Ascending aorta (tissue), 2 donors: Measurements from ENCODE around the gene AP3B1. TPM values are rescaled to one million over a fixed set of nuclear protein-coding genes. Genes with fewer than 3 reads are reported as not detected.

Experiments used
- DNase-seq, 2 donors: peaks; one replicate each; pipeline ENCODE4 v3.0.0-alpha.2; 2019; ENCODE audit warnings: low spot score in 2 of 2
- H3K27ac ChIP-seq, 2 donors: fragments of 200-600 bp; sonication (generic); one replicate each; pipeline ENCODE4 v1.5.1; 2016 to 2017; ENCODE audit warnings: mild to moderate bottlenecking in 1 of 2
- H3K27me3 ChIP-seq: fragments of 200-600 bp; sonication (generic); one replicate; pipeline ENCODE4 v1.5.1; 2017
- H3K36me3 ChIP-seq, 2 donors: fragments of 200-600 bp; sonication (generic); one replicate each; pipeline ENCODE4 v1.5.1; 2016
- H3K4me1 ChIP-seq, 2 donors: fragments of 200-600 bp; sonication (generic); one replicate each; pipeline ENCODE4 v1.5.1; 2016 to 2017; ENCODE audit warnings: mild to moderate bottlenecking in 1 of 2
- H3K4me3 ChIP-seq, 2 donors: fragments of 200-600 bp; sonication (generic); one replicate each; pipeline ENCODE4 v1.5.1; 2016 to 2017; ENCODE audit warnings: mild to moderate bottlenecking in 1 of 2
- H3K9me3 ChIP-seq, 2 donors: fragments of 200-600 bp; sonication (generic); one replicate each; pipeline ENCODE4 v1.5.1; 2016
- intact Hi-C: fragments of 100-400 bp; cut with DNase I; formaldehyde crosslinking; loops from one replicate; pipeline ENCODE4 v1.15.1; 2023
- total RNA-seq: library from RNA; depleted of rRNA; stranded (reverse); fragments of >200 nt; gene quantifications from one replicate; pipeline ENCODE4 v1.1.0, GENCODE V29; 2016
- TF ChIP-seq, protein P1 (sequence below), 3 experiments: fragments of 200-600 bp in 2 of 3; fragments of 450-650 bp in 1 of 3; sonication (generic) in 2 of 3; IDR thresholded peaks; one replicate each; pipeline ENCODE4 v1.5.1; 2016 to 2019; ENCODE audit warnings: antibody characterized with exemption in 3 of 3, mild to moderate bottlenecking in 1 of 3, moderate library complexity in 1 of 3

Gene AP3B1
- total RNA-seq, 1 donor from 2014 or later: 37.3 TPM

DNA sequence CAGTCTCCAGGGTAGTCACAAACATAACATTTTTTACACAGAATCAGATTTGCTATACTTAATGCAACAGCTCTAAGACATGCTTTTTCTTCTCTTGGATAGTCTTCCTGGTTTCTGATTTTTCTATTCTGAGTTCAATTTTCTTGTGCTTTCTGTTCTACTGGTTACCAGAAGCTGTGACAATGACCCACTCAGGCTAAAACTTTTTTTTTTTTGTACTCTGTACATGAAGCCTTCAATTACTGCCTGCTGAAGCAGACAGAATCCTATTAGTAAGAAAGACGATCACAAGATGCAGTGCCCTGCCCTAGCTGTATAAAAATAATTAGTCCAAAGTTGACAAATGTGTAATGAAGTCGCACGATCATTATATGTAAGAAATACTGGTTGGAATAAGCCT, 287.3 kb downstream of the AP3B1 start:
- no peaks in the 10 kb centered on the region for H3K36me3 ChIP-seq
- H3K27ac ChIP-seq: no peak overlapping the region
- intact Hi-C loops: loop anchor here (10.0 kb wide), 1 partner anchor 362 kb away; no protein-coding TSS in a partner anchor
- H3K9me3 ChIP-seq: no peaks in the 10 kb centered on the region
- no peak overlapping the region for H3K4me3 ChIP-seq
- H3K4me1 ChIP-seq: peaks cover 3 to 5% of the 10 kb centered on the region in 2 donors
- TF ChIP-seq, protein P1, sequence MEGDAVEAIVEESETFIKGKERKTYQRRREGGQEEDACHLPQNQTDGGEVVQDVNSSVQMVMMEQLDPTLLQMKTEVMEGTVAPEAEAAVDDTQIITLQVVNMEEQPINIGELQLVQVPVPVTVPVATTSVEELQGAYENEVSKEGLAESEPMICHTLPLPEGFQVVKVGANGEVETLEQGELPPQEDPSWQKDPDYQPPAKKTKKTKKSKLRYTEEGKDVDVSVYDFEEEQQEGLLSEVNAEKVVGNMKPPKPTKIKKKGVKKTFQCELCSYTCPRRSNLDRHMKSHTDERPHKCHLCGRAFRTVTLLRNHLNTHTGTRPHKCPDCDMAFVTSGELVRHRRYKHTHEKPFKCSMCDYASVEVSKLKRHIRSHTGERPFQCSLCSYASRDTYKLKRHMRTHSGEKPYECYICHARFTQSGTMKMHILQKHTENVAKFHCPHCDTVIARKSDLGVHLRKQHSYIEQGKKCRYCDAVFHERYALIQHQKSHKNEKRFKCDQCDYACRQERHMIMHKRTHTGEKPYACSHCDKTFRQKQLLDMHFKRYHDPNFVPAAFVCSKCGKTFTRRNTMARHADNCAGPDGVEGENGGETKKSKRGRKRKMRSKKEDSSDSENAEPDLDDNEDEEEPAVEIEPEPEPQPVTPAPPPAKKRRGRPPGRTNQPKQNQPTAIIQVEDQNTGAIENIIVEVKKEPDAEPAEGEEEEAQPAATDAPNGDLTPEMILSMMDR (IDR thresholded peaks at IDR 0.05): no peak
- DNase-seq: no peak
- H3K27me3 ChIP-seq: no peaks in the 10 kb centered on the region

DNA sequence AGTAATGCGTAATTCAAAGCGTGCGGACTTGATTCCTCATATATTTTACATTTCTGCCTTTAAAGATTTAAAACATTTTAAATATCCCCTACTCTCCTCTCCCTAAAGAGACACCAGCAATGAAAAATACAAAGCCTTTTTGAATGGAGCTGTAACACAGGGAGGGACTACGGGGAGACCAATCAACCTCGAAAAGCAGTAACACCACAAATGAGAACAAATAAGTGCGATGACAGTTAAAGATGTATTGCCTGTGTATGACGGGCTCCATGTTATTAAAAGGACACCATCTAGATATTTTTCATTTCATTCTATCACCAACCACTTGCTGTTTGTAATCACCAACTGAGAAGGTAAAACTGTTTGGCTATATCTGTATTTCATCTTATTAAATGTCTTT, 288.0 kb downstream of the AP3B1 start:
- no peak for DNase-seq
- Histone ChIP-seq H3K9me3 (no peaks in the 10 kb centered on the region), H3K27me3 (no peaks in the 10 kb centered on the region), H3K4me3 (no peak overlapping the region), H3K36me3 (no peaks in the 10 kb centered on the region), H3K4me1 (peaks cover 3 to 5% of the 10 kb centered on the region in 2 donors), H3K27ac (no peak overlapping the region)
- intact Hi-C loops: loop anchor here (10.0 kb wide), 1 partner anchor 362 kb away; no protein-coding TSS in a partner anchor
- TF ChIP-seq, protein P1 (IDR thresholded peaks at IDR 0.05): no peak

DNA sequence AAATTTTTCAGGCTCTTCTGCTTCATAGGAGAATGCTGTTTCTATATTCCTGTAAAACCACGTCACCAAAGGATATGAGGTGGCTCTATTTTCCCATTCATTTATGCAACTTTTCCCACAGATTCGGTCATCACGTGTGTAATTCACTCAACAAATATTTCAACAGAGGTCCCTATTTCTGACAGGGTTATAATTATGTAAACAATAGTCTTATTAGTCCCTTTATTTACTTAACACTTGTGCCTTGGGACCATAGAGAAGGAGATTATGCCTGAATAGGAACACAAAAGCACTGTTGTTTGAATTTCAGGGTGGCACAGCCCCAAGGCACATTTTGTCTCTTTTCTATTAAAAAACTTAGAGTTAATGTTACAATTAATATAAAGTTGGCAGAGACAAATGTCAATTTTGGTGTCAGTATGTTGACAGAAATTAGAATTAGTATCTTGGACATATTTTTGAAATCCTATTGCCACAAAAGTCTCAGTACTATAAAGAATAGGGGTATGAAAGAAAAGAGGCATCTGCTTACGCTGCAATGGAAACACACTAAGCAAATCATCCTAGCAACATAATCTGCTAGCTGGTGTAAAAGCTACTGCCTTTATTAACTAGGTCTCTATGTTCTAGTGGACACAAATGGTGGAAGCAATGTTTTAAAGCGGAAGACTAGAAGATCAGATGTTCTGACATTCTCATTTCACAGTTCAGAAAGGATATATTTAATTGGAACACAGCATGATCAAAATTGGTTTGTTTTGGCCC, 289.3 kb downstream of the AP3B1 start:
- Histone ChIP-seq H3K4me3 (no peak overlapping the region), H3K27ac (no peak overlapping the region), H3K4me1 (peaks cover 2 to 3% of the 10 kb centered on the region in 2 donors), H3K27me3 (no peaks in the 10 kb centered on the region), H3K36me3 (no peaks in the 10 kb centered on the region), H3K9me3 (no peaks in the 10 kb centered on the region)
- TF ChIP-seq, protein P1 (IDR thresholded peaks at IDR 0.05): no peak
- intact Hi-C loops: loop anchor here (10.0 kb wide), 1 partner anchor 360 kb away; no protein-coding TSS in a partner anchor
- DNase-seq: no peak

DNA sequence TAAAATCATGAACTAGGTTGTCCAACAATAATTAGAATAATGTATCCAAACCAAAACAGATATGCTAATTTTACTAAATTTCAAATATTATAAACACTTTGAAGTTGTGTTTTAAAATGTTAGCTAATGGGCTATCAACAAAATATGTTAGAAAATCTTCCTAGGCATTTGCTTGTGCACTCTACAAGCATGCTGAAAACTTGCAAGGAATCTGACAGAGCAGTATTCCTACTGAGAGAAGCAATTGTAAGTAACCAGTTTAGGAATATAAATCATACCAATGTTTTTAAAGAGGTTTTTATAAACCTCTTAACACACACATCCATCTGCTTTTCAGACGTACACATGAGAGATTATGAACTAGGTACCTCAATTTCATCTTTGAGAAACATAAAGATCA, 289.9 kb downstream of the AP3B1 start:
- intact Hi-C loops: loop anchor here (10.0 kb wide), 1 partner anchor 360 kb away; no protein-coding TSS in a partner anchor
- no peak for DNase-seq
- no peak overlapping the region for H3K4me3 ChIP-seq

DNA sequence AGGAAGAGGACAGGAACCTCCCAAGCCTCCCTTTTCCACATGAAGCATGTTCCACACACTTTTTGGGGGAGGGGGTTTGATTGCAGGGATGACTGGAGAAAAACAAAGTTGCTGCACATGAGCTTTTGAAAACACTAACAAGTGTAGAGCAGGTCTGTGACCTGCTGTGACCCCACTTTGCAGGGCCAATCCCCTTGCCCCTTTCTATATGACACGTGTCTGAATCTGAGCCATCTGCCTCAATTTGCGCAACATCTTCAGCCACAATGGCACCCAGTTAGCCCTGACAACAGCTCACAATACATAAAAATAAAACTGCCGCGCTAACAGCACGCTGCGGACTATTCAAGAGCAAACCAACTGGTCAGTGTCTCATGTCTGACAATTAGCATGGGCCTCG, 290.6 kb downstream of the AP3B1 start:
- TF ChIP-seq, protein P1 (IDR thresholded peaks at IDR 0.05): no peak

More for the DNA sequence above, 289.9 kb downstream of the AP3B1 start:
- no peak overlapping the region for H3K27ac ChIP-seq
- H3K9me3 ChIP-seq: no peaks in the 10 kb centered on the region
- no peaks in the 10 kb centered on the region for H3K36me3 ChIP-seq
- H3K4me1 ChIP-seq: peaks cover 2 to 3% of the 10 kb centered on the region in 2 donors
- no peaks in the 10 kb centered on the region for H3K27me3 ChIP-seq
- TF ChIP-seq, protein P1 (IDR thresholded peaks at IDR 0.05): no peak

More for the DNA sequence above, 290.6 kb downstream of the AP3B1 start:
- no peaks in the 10 kb centered on the region for H3K36me3 ChIP-seq
- no peak overlapping the region for H3K27ac ChIP-seq
- no peak for DNase-seq
- no peaks in the 10 kb centered on the region for H3K27me3 ChIP-seq
- intact Hi-C loops: loop anchor here (10.0 kb wide), 1 partner anchor 359 kb away; no protein-coding TSS in a partner anchor
- H3K9me3 ChIP-seq: no peaks in the 10 kb centered on the region
- no peak overlapping the region for H3K4me3 ChIP-seq
- peaks cover 2 to 3% of the 10 kb centered on the region in 2 donors for H3K4me1 ChIP-seq
